Measurements from ENCODE around the gene NNMT.

NNMT gene

DNA sequence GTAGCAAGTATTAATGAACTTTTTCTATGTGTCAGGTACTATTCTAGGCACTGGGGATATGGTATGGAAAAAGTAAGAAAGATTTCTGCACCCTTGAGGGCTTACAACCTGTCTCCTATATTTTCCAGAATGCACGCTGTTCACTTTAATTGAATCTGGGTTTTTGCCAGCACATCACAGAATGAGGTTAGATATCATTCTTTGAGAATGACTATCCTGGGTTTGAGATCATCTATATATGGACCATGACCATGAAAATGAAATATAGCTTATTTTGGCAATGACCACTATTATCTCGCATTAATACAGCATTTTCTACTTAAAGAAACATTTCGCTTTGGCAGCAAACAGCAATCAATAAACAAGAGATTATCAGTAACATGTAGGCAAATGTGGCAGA lies 57.2 kb downstream of the NNMT start:
- DNase-seq: no peak

DNA sequence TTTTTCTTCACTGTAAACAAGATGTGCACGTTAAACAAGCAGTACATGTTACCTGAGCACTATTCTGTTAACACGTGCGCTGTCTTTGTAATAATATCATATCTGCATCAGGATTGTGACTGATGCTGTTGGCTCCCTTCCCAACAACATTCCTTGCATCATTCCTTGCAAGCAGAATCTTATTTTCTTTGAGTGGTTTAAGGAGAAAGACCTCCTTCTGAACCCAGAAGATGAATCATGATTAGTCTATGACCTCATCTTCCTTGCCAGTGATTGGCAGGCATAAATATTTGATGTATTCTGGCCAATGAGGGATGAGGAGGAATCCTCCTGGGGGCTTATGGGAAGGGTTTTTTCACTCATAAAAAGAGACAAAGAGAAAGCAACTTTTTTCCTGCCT lies 57.9 kb downstream of the NNMT start:
- DNase-seq: no peak

DNA sequence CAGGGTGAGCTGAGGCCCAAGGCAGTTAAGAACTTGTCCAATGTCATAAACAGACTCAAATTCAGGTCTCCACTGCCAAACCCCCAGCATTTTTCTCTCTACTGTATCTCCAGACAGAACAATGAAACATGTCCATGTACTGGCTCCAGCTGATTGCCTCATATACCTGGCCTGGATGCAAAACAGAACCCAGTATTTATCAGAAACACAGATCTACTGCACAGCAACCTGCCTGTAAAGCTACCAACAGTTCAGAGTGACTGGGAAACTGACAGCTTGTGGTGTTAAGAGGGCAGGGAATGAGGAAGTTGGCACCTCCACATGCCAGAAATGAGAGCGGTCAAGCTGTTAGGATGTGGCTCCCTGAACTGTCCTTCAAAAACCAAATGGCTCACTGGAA lies 62.5 kb downstream of the NNMT start:
- no peak for DNase-seq

DNA sequence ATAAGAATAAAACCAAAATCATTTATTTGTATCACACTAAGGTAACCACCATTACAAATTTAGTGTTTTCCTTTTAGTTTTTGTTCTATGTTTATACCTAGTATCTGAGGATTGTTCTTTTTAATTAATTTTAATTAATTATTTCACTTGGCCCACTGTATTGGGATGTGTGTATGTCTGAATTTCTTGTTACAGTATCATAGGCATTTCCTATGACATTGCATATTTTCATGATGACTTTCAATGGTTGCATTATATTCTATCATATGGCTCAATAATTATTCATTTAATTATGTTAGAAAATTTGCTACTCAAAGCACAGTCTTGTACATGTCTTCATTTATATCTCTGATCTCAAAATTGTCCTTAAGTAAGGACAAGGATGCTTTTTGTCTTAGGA lies 63.1 kb downstream of the NNMT start:
- DNase-seq: no peak

DNA sequence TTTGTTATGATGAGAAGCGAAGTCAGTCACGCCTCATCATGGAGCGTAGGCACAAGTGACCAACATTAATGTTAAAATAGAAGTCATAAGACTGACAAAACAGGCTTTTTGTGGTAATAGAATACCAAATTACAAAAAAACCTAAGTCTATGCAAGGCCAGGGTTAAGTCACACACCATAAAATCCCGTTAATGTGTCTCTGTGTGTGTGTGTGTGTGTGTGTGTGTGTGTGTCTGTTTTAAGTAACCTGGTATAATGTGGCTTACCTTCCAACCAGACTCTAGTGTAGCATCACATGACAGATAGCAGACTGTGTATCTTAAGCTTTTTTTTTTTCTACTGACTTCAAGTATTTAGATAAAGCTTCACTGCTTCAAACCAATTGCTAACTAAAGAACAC lies 66.1 kb downstream of the NNMT start:
- no peak for DNase-seq

DNA sequence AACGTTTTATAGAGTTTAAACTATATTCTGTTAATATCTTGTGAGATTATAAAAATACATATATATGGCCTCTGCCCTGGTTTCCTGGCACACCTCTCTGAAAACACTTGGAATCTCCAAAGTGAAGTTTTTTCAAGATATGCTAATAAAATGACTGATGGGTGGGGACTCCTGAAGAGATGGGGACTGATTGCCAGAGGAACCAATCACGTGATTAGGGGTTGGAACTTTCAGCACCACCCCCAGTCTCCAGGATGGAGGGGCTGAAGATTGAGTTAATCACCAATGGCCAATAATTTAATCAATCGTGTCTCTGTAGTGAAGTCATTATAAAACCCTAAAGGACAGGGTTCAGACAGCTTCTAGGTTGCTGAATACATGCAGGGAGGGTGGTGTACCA lies 66.8 kb downstream of the NNMT start:
- no peak for DNase-seq
